CD14-positive monocyte (primary cell): Measurements from ENCODE around the gene DYNLT1. TPM values are rescaled to one million over a fixed set of nuclear protein-coding genes. Genes with fewer than 3 reads are reported as not detected.

Source experiments
- DNase-seq, 3 donors: peaks; one replicate each; pipeline ENCODE4 v3.0.0-alpha.2; 2011 to 2022
- H2AFZ ChIP-seq: 2 replicates; pipeline ENCODE4 v1.6.0; 2012; ENCODE audit warnings: mild to moderate bottlenecking, low read depth, low read length, inconsistent platforms; ENCODE audit not compliant: insufficient read depth, poor library complexity, severe bottlenecking
- H3K27ac ChIP-seq, 2 donors: 1 replicate in 1 of 2; 2 replicates in 1 of 2; pipeline ENCODE4 v1.5.1; 2012 to 2013; ENCODE audit warnings: low read length in 2 of 2, control low read depth in 1 of 2, inconsistent platforms in 1 of 2, low read depth in 1 of 2, mild to moderate bottlenecking in 1 of 2
- H3K27me3 ChIP-seq, 2 donors: one replicate each; pipeline versions ENCODE4 v1.6.0 to v1.6.1; 2011 to 2013; ENCODE audit warnings: low read length in 2 of 2; ENCODE audit not compliant: control insufficient read depth in 2 of 2, insufficient read depth in 2 of 2
- H3K36me3 ChIP-seq, 2 donors: replicated peaks in 1 of 2; 1 replicate in 1 of 2; 2 replicates in 1 of 2; pipeline versions ENCODE4 v1.5.1 to v1.6.1; 2012 to 2013; ENCODE audit warnings: low read length in 2 of 2, control low read depth in 1 of 2, inconsistent platforms in 1 of 2, mild to moderate bottlenecking in 1 of 2; ENCODE audit not compliant: insufficient read depth in 2 of 2, control insufficient read depth in 1 of 2
- H3K4me1 ChIP-seq, 2 donors: 1 replicate in 1 of 2; 2 replicates in 1 of 2; pipeline versions ENCODE4 v1.5.1 to v1.6.1; 2012 to 2013; ENCODE audit warnings: low read length in 2 of 2, control low read depth in 1 of 2, inconsistent platforms in 1 of 2, mild to moderate bottlenecking in 1 of 2, moderate library complexity in 1 of 2; ENCODE audit not compliant: insufficient read depth in 2 of 2, control insufficient read depth in 1 of 2
- H3K4me2 ChIP-seq: replicated peaks from 2 replicates; pipeline ENCODE3; 2012; ENCODE audit warnings: low read length, moderate library complexity, mild to moderate bottlenecking; ENCODE audit not compliant: poor library complexity, severe bottlenecking; ENCODE audit errors: extremely low read depth
- H3K4me3 ChIP-seq, 3 experiments: fragments of 200-600 bp in 1 of 3; sonication (generic) in 1 of 3; replicated peaks in 1 of 3; 1 replicate in 2 of 3; 2 replicates in 1 of 3; pipeline ENCODE4 v1.5.1; 2011 to 2013; ENCODE audit warnings: low read length in 3 of 3, mild to moderate bottlenecking in 3 of 3, control low read depth in 2 of 3, low read depth in 2 of 3, inconsistent platforms in 1 of 3, moderate library complexity in 1 of 3
- H3K79me2 ChIP-seq: 2 replicates; pipeline ENCODE4 v1.6.0; 2012; ENCODE audit warnings: mild to moderate bottlenecking, control low read depth, inconsistent platforms, low read length, moderate library complexity; ENCODE audit not compliant: insufficient read depth
- H3K9ac ChIP-seq: 2 replicates; pipeline ENCODE4 v1.6.0; 2017; ENCODE audit warnings: low read length, mild to moderate bottlenecking; ENCODE audit not compliant: insufficient read depth, poor library complexity, severe bottlenecking
- H3K9me3 ChIP-seq, 2 donors: replicated peaks in 1 of 2; 1 replicate in 1 of 2; 2 replicates in 1 of 2; pipeline versions ENCODE4 v1.5.1 to v1.6.1; 2012 to 2013; ENCODE audit warnings: low read length in 2 of 2, control low read depth in 1 of 2; ENCODE audit not compliant: control insufficient read depth in 1 of 2, insufficient read depth in 1 of 2
- H4K20me1 ChIP-seq: 2 replicates; pipeline ENCODE4 v1.6.0; 2012; ENCODE audit warnings: mild to moderate bottlenecking, low read length, control low read depth, moderate library complexity; ENCODE audit not compliant: insufficient read depth
- H3K27ac Mint-ChIP-seq, 7 donors: one replicate each; pipeline ENCODE4 v1.8.0; 2020; ENCODE audit warnings: mild to moderate bottlenecking in 7 of 7, mixed read lengths in 7 of 7, moderate library complexity in 6 of 7, inconsistent platforms in 2 of 7
- H3K27me3 Mint-ChIP-seq, 3 donors: one replicate each; pipeline ENCODE4 v1.8.0; 2021 to 2022; ENCODE audit warnings: low read depth in 3 of 3, mild to moderate bottlenecking in 3 of 3, mixed read lengths in 3 of 3, moderate library complexity in 3 of 3, inconsistent platforms in 1 of 3
- H3K36me3 Mint-ChIP-seq, 2 donors: one replicate each; pipeline ENCODE4 v1.8.0; 2020; ENCODE audit warnings: mixed read lengths in 2 of 2, inconsistent platforms in 1 of 2, mild to moderate bottlenecking in 1 of 2
- H3K4me1 Mint-ChIP-seq: one replicate; pipeline ENCODE4 v1.8.0; 2020; ENCODE audit warnings: mild to moderate bottlenecking, mixed read lengths
- H3K4me3 Mint-ChIP-seq, 2 donors: one replicate each; pipeline ENCODE4 v1.8.0; 2020; ENCODE audit warnings: mild to moderate bottlenecking in 2 of 2, mixed read lengths in 2 of 2, moderate library complexity in 1 of 2
- H3K9me3 Mint-ChIP-seq, 7 donors: one replicate each; pipeline ENCODE4 v1.8.0; 2020 to 2022; ENCODE audit warnings: mixed read lengths in 7 of 7, mild to moderate bottlenecking in 6 of 7, moderate library complexity in 6 of 7, inconsistent platforms in 2 of 7
- WGBS: methylation state at CpG from one replicate; pipeline ENCODE4 v1.1.5; 2013; ENCODE audit warnings: missing lambda C conversion rate; ENCODE audit not compliant: insufficient coverage; 5-methylcytosine and 5-hydroxymethylcytosine counted together
- intact Hi-C, 2 donors: fragments of 100-400 bp; cut with micrococcal nuclease; formaldehyde crosslinking; loops; one replicate each; pipeline versions ENCODE4 v1.15.0 to v1.15.1; 2023
- polyA plus RNA-seq, 3 donors: library from polyadenylated mRNA; depleted of rRNA in 1 of 3; unstranded in 2 of 3; stranded (reverse) in 1 of 3; fragments of 300-500 nt in 2 of 3; fragments of >200 nt in 1 of 3; fragmentation: Illumina TruSeq in 2 of 3; gene quantifications; 1 replicate in 2 of 3; 2 replicates in 1 of 3; pipeline ENCODE4 v1.2.3, GENCODE V29; 2012 to 2021
- TF ChIP-seq, protein P1 (sequence below): fragments of 200-600 bp; IDR thresholded peaks from one replicate; pipeline ENCODE4 v1.8.0; 2022; ENCODE audit warnings: antibody characterized with exemption, mild to moderate bottlenecking

DYNLT1 gene
- polyA plus RNA-seq, 3 donors: 248 to 287 (median 286) TPM

DNA sequence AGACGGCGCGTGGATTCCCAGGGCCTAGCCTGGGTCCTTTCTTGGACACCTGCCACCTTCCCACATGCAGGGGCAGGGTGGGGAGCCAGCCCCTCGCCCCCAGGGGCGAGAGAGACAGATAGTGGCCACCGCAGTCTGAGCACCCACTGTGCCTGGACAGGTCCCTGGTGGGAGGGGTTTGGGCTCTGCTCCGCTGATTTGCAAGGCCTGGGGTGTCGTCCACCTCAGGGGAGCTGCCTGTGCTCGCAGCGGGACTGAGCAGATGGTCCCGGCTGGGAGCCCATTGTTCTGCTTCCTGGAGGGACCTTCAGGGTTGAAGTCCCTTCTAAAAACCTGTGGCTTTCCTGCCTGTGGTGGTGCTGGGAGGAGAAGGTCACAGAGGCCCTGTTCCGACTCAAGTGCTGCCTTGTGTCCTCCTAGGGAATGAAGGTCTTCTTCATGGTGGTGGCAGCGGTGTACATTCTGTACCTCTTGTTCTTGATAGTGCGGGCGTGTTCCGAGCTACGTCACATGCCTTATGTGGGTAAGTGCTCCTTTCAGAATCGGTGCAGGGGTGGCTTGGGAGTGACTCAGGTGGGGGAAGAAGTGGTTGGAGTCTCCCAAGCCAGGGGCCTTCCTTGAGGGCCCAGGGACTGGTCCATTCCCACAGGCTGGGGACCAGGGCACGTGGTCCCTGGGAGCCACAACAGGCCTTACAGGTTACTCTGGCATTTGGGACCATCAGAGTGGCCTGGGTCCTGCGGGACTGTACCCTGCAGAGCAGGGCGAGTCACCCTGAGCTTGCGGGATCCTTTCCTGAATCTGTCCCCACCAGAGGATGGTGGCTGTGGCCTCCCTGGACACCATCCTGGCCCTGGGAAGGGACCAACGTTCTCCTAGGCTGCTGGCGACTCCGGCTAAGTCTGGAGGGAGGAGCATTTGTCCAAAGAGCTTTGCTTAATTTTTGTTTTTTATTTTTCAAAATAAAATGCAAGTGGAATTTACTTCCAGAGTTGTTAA lies 19.6 kb downstream of the DYNLT1 start:
- Mint-ChIP-seq H3K4me1 (no peaks in the 10 kb centered on the region), H3K9me3 (no peaks in the 10 kb centered on the region), H3K27me3 (peaks cover 0 to 2% (median 0%) of the 10 kb centered on the region in 3 donors), H3K36me3 (peaks cover 74 to 87% of the 10 kb centered on the region in 2 donors), H3K27ac (peak overlapping the region in 3 of 7 donors; percentile 32 to 49 (median 43)), H3K4me3 (no peak overlapping the region)
- Histone ChIP-seq H4K20me1 (peaks cover 14% of the 10 kb centered on the region), H3K79me2 (no peaks in the 10 kb centered on the region), H3K27me3 (no peaks in the 10 kb centered on the region), H3K9me3 (no peaks in the 10 kb centered on the region), H3K9ac (no peak overlapping the region), H3K4me1 (no peaks in the 10 kb centered on the region), H3K36me3 (peaks cover 79 to 97% of the 10 kb centered on the region in 2 donors), H3K27ac (no peak overlapping the region), H3K4me3 (no peak overlapping the region), H3K4me2 (no peak overlapping the region), H2AFZ (no peak overlapping the region)
- no peak for DNase-seq
- intact Hi-C loops: no loop called here
- TF ChIP-seq, protein P1, sequence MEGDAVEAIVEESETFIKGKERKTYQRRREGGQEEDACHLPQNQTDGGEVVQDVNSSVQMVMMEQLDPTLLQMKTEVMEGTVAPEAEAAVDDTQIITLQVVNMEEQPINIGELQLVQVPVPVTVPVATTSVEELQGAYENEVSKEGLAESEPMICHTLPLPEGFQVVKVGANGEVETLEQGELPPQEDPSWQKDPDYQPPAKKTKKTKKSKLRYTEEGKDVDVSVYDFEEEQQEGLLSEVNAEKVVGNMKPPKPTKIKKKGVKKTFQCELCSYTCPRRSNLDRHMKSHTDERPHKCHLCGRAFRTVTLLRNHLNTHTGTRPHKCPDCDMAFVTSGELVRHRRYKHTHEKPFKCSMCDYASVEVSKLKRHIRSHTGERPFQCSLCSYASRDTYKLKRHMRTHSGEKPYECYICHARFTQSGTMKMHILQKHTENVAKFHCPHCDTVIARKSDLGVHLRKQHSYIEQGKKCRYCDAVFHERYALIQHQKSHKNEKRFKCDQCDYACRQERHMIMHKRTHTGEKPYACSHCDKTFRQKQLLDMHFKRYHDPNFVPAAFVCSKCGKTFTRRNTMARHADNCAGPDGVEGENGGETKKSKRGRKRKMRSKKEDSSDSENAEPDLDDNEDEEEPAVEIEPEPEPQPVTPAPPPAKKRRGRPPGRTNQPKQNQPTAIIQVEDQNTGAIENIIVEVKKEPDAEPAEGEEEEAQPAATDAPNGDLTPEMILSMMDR: no peak
- 97% methylated on average over 21 of the region's 25 CpGs for WGBS

DNA sequence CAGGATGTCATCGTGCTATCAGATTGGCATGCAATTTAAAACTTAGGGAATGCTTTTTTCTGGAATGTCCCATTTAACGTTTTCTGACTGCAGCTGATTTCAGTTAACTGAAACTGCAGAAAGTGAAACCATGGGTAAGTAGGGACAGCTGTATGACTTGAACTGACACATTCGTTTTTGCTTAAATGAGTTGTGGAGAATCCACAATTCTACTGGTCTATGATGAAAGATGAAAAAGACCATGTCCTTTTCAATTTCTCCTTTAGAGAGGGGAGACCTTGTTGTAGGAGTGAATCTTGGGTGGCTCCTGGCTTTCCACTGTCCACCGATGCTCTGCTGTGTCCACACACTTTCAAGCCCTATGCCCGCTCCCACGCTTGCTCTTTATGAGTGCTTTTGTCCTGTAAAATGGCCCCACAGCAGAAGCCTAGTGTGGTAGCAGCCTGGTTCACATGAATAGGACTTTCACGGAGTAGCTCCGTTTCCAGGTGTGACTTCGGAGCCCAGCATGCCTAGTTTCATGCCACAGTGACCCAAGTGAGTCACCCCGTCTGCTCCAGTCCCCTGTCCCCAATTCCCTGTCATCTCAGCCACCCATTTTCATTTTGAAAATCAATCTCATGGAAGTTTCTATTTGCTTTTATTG lies 21.9 kb downstream of the DYNLT1 start:
- H3K4me2 ChIP-seq: no peak overlapping the region
- H3K27ac Mint-ChIP-seq: peak overlapping the region in 4 of 7 donors; percentile 20 to 65 (median 48)
- intact Hi-C loops: no loop called here
- no peak overlapping the region for H3K4me3 Mint-ChIP-seq
- peaks cover 80 to 94% of the 10 kb centered on the region in 2 donors for H3K36me3 Mint-ChIP-seq
- peaks cover 0 to 2% (median 0%) of the 10 kb centered on the region in 3 donors for H3K27me3 Mint-ChIP-seq
- peaks cover 64 to 83% of the 10 kb centered on the region in 2 donors for H3K36me3 ChIP-seq
- TF ChIP-seq, protein P1: no peak
- H4K20me1 ChIP-seq: no peaks in the 10 kb centered on the region
- no peak overlapping the region for H3K4me3 ChIP-seq
- peak overlapping the region in 1 of 2 donors; percentile 11 for H3K27ac ChIP-seq
- no peaks in the 10 kb centered on the region for H3K4me1 ChIP-seq
- no peaks in the 10 kb centered on the region for H3K4me1 Mint-ChIP-seq
- H3K27me3 ChIP-seq: no peaks in the 10 kb centered on the region
- H3K9me3 ChIP-seq: no peaks in the 10 kb centered on the region
- no peak overlapping the region for H3K9ac ChIP-seq
- no peaks in the 10 kb centered on the region for H3K79me2 ChIP-seq
- no peak for DNase-seq
- no peaks in the 10 kb centered on the region for H3K9me3 Mint-ChIP-seq
- H2AFZ ChIP-seq: no peak overlapping the region
- 93% methylated on average over 8 of the region's 10 CpGs for WGBS
